Measurements from ENCODE around the gene PIP4K2B. TPM values are rescaled to one million over a fixed set of nuclear protein-coding genes. Genes with fewer than 3 reads are reported as not detected.

Gene PIP4K2B
- total RNA-seq, 2 donors from 2014 or later, result 28.2 to 33.5 TPM

GRCh38 chr17:38738007-38738662 lies 61.2 kb downstream of the PIP4K2B start:
- H3K9me3 ChIP-seq (ENCODE audit: control insufficient read depth, low read length, poor library complexity, severe bottlenecking), result no peaks in the 10 kb centered on the region
- Mint-ChIP-seq H3K27me3 (peaks cover 13% of the 10 kb centered on the region), H3K36me3 (ENCODE audit: low read depth) (peaks cover under 1% of the 10 kb centered on the region), H3K4me1 (peaks cover 19% of the 10 kb centered on the region), H3K4me3 (no peak overlapping the region), H3K27ac (no peak overlapping the region)
- no peak for DNase-seq
- ATAC-seq, result no peak

- H3K9me3 ChIP-seq (ENCODE audit: control insufficient read depth, low read length, poor library complexity, severe bottlenecking), result no peaks in the 10 kb centered on the region
- Mint-ChIP-seq H3K4me3 (no peak overlapping the region), H3K27me3 (no peaks in the 10 kb centered on the region), H3K27ac (peak overlapping the region; percentile 47), H3K4me1 (peaks cover 30% of the 10 kb centered on the region), H3K36me3 (ENCODE audit: low read depth) (peaks cover 3% of the 10 kb centered on the region)
- ATAC-seq (peak; percentile 39), DNase-seq (peak; percentile 64 to 72 (median 69))
Observed at GRCh38 chr17:38735161-38735997, 64.0 kb downstream of the PIP4K2B start.

- peaks cover 3% of the 10 kb centered on the region for H3K36me3 Mint-ChIP-seq (ENCODE audit: low read depth)
- H3K27me3 Mint-ChIP-seq, result no peaks in the 10 kb centered on the region
- H3K4me1 Mint-ChIP-seq, result peaks cover 34% of the 10 kb centered on the region
- no peak overlapping the region for H3K4me3 Mint-ChIP-seq
- DNase-seq, result no peak
- peak overlapping the region; percentile 85 for H3K27ac Mint-ChIP-seq
- no peaks in the 10 kb centered on the region for H3K9me3 ChIP-seq (ENCODE audit: control insufficient read depth, low read length, poor library complexity, severe bottlenecking)
- no peak for ATAC-seq
Observed at GRCh38 chr17:38733982-38734973, 65.1 kb downstream of the PIP4K2B start.

GRCh38 chr17:38733282-38733981 lies 65.9 kb downstream of the PIP4K2B start:
- peaks cover 3% of the 10 kb centered on the region for H3K36me3 Mint-ChIP-seq (ENCODE audit: low read depth)

GRCh38 chr17:38732376-38733281 lies 66.7 kb downstream of the PIP4K2B start:
- ATAC-seq (no peak), DNase-seq (no peak)
- no peaks in the 10 kb centered on the region for H3K27me3 Mint-ChIP-seq
- no peaks in the 10 kb centered on the region for H3K9me3 ChIP-seq (ENCODE audit: control insufficient read depth, low read length, poor library complexity, severe bottlenecking)
- peak overlapping the region; percentile 99 for H3K4me3 Mint-ChIP-seq
- peaks cover 50% of the 10 kb centered on the region for H3K4me1 Mint-ChIP-seq
- H3K36me3 Mint-ChIP-seq (ENCODE audit: low read depth), result peaks cover 3% of the 10 kb centered on the region
- H3K27ac Mint-ChIP-seq, result peak overlapping the region; percentile 98

More at GRCh38 chr17:38733282-38733981, 65.9 kb downstream of the PIP4K2B start:
- H3K27ac Mint-ChIP-seq, result peak overlapping the region; percentile 85
- DNase-seq (no peak), ATAC-seq (no peak)
- peaks cover 42% of the 10 kb centered on the region for H3K4me1 Mint-ChIP-seq
- H3K4me3 Mint-ChIP-seq, result no peak overlapping the region
- H3K9me3 ChIP-seq (ENCODE audit: control insufficient read depth, low read length, poor library complexity, severe bottlenecking), result no peaks in the 10 kb centered on the region
- H3K27me3 Mint-ChIP-seq, result no peaks in the 10 kb centered on the region

GRCh38 chr17:38731526-38732294 lies 67.6 kb downstream of the PIP4K2B start:
- peaks cover 52% of the 10 kb centered on the region for H3K4me1 Mint-ChIP-seq
- DNase-seq (no peak), ATAC-seq (no peak)
- H3K27ac Mint-ChIP-seq, result peak overlapping the region; percentile 98
- no peaks in the 10 kb centered on the region for H3K27me3 Mint-ChIP-seq
- peak overlapping the region; percentile 99 for H3K4me3 Mint-ChIP-seq
- H3K9me3 ChIP-seq (ENCODE audit: control insufficient read depth, low read length, poor library complexity, severe bottlenecking), result no peaks in the 10 kb centered on the region
- peaks cover 3% of the 10 kb centered on the region for H3K36me3 Mint-ChIP-seq (ENCODE audit: low read depth)

- peak overlapping the region; percentile 98 for H3K27ac Mint-ChIP-seq
- peaks cover 56% of the 10 kb centered on the region for H3K4me1 Mint-ChIP-seq
- no peaks in the 10 kb centered on the region for H3K9me3 ChIP-seq (ENCODE audit: control insufficient read depth, low read length, poor library complexity, severe bottlenecking)
- DNase-seq, result no peak
- no peak for ATAC-seq
- H3K4me3 Mint-ChIP-seq, result peak overlapping the region; percentile 99
- H3K27me3 Mint-ChIP-seq, result no peaks in the 10 kb centered on the region
- H3K36me3 Mint-ChIP-seq (ENCODE audit: low read depth), result peaks cover 3% of the 10 kb centered on the region
Observed at GRCh38 chr17:38730526-38731379, 68.6 kb downstream of the PIP4K2B start.

- ATAC-seq, result peak; percentile 85
- no peaks in the 10 kb centered on the region for H3K9me3 ChIP-seq (ENCODE audit: control insufficient read depth, low read length, poor library complexity, severe bottlenecking)
- Mint-ChIP-seq H3K4me1 (peaks cover 54% of the 10 kb centered on the region), H3K27me3 (no peaks in the 10 kb centered on the region), H3K4me3 (peak within 1 kb of the TSS; percentile 99), H3K36me3 (ENCODE audit: low read depth) (peaks cover 4% of the 10 kb centered on the region), H3K27ac (peak within 1 kb of the TSS; percentile 98)
- peak; percentile 86 to 92 (median 86) for DNase-seq
Observed at GRCh38 chr17:38729886-38730525, 69.3 kb downstream of the PIP4K2B start, which contains the start of gene CISD3. CISD3 (plus strand) TSS chr17:38730341; CDS start chr17:38730359, 18 bp downstream.

GRCh38 chr17:38729368-38729885 lies 69.9 kb downstream of the PIP4K2B start:
- no peaks in the 10 kb centered on the region for H3K9me3 ChIP-seq (ENCODE audit: control insufficient read depth, low read length, poor library complexity, severe bottlenecking)
- H3K27ac Mint-ChIP-seq, result peak overlapping the region; percentile 93
- ATAC-seq (no peak), DNase-seq (no peak)
- H3K36me3 Mint-ChIP-seq (ENCODE audit: low read depth), result peaks cover 4% of the 10 kb centered on the region
- no peaks in the 10 kb centered on the region for H3K27me3 Mint-ChIP-seq
- peaks cover 53% of the 10 kb centered on the region for H3K4me1 Mint-ChIP-seq
- peak overlapping the region; percentile 81 for H3K4me3 Mint-ChIP-seq

GRCh38 chr17:38728290-38728831 lies 71.0 kb downstream of the PIP4K2B start:
- peak overlapping the region; percentile 93 for H3K27ac Mint-ChIP-seq
- H3K27me3 Mint-ChIP-seq, result no peaks in the 10 kb centered on the region
- peaks cover 48% of the 10 kb centered on the region for H3K4me1 Mint-ChIP-seq
- peak; percentile 30 to 63 (median 40) for DNase-seq
- H3K9me3 ChIP-seq (ENCODE audit: control insufficient read depth, low read length, poor library complexity, severe bottlenecking), result no peaks in the 10 kb centered on the region
- H3K36me3 Mint-ChIP-seq (ENCODE audit: low read depth), result peaks cover 4% of the 10 kb centered on the region
- peak; percentile 63 for ATAC-seq
- H3K4me3 Mint-ChIP-seq, result peak overlapping the region; percentile 81

All from T-helper 17 cell (primary cell).